HEK293T (cell line): ENCODE data around the gene ADAMTSL2.
A peak's percentile ranks its signal among the peaks of the same experiment; 100 is the strongest.

Experiments used
- CTCF ChIA-PET: fragments of 350-600 bp; formaldehyde crosslinking; extraction: SDS; loops from one replicate; lab custom pipeline; 2021; ENCODE audit warnings: antibody characterized with exemption, inconsistent platforms; lab: Yijun Ruan, JAX
- POLR2A ChIA-PET: fragments of 350-600 bp; formaldehyde crosslinking; extraction: SDS; loops from one replicate; lab custom pipeline; 2020; ENCODE audit warnings: antibody characterized with exemption, inconsistent platforms; lab: Yijun Ruan, JAX
- DNase-seq: peaks from one replicate; pipeline ENCODE4 v3.0.0; 2012; ENCODE audit warnings: mixed read lengths; ENCODE audit errors: extremely low spot score
- ARNT ChIP-seq: fragments of 450-650 bp; IDR thresholded peaks from 2 replicates; pipeline ENCODE4 v1.6.1; 2017; ENCODE audit warnings: mild to moderate bottlenecking
- BHLHE40 ChIP-seq: fragments of 450-650 bp; IDR thresholded peaks from 2 replicates; pipeline ENCODE4 v1.6.1; 2016; ENCODE audit warnings: mild to moderate bottlenecking, moderate library complexity, borderline replicate concordance
- CTBP1 ChIP-seq: fragments of 450-650 bp; IDR thresholded peaks from 2 replicates; pipeline ENCODE4 v1.6.1; 2016; ENCODE audit warnings: borderline replicate concordance
- ELF4 ChIP-seq: fragments of 450-650 bp; IDR thresholded peaks from 2 replicates; pipeline ENCODE4 v1.6.1; 2017; ENCODE audit warnings: antibody characterized with exemption
- FOXA1 ChIP-seq: fragments of 450-650 bp; IDR thresholded peaks from 2 replicates; pipeline ENCODE4 v1.6.1; 2016; ENCODE audit warnings: mild to moderate bottlenecking
- FOXK2 ChIP-seq: fragments of 450-650 bp; IDR thresholded peaks from 2 replicates; pipeline ENCODE4 v1.6.1; 2016; ENCODE audit warnings: mild to moderate bottlenecking
- FOXM1 ChIP-seq: fragments of 450-650 bp; IDR thresholded peaks from 2 replicates; pipeline ENCODE4 v1.6.1; 2017; ENCODE audit warnings: mild to moderate bottlenecking, borderline replicate concordance
- HDGF ChIP-seq: fragments of 450-650 bp; IDR thresholded peaks from 2 replicates; pipeline ENCODE4 v1.6.1; 2017; ENCODE audit warnings: antibody characterized with exemption, borderline replicate concordance
- L3MBTL2 ChIP-seq: fragments of 450-650 bp; conservative IDR thresholded peaks from 2 replicates; pipeline ENCODE4 v1.6.1; 2016; ENCODE audit warnings: mild to moderate bottlenecking
- LEF1 ChIP-seq: fragments of 450-650 bp; IDR thresholded peaks from 2 replicates; pipeline ENCODE4 v1.6.1; 2017; ENCODE audit warnings: mild to moderate bottlenecking, borderline replicate concordance
- NFRKB ChIP-seq: fragments of 450-650 bp; IDR thresholded peaks from 2 replicates; pipeline ENCODE4 v1.6.1; 2016; ENCODE audit warnings: mild to moderate bottlenecking, moderate library complexity
- PKNOX1 ChIP-seq: fragments of 450-650 bp; IDR thresholded peaks from 2 replicates; pipeline ENCODE4 v1.6.1; 2016
- SP1 ChIP-seq: fragments of 450-650 bp; IDR thresholded peaks from 2 replicates; pipeline ENCODE4 v1.6.1; 2017
- SUZ12 ChIP-seq: fragments of 450-650 bp; IDR thresholded peaks from 2 replicates; pipeline ENCODE4 v1.6.1; 2016; ENCODE audit warnings: mild to moderate bottlenecking
- TARDBP ChIP-seq: fragments of 450-650 bp; IDR thresholded peaks from 2 replicates; pipeline ENCODE4 v1.6.1; 2016
- ZNF384 ChIP-seq: fragments of 450-650 bp; IDR thresholded peaks from 2 replicates; pipeline ENCODE4 v1.6.1; 2016

Gene ADAMTSL2

DNA sequence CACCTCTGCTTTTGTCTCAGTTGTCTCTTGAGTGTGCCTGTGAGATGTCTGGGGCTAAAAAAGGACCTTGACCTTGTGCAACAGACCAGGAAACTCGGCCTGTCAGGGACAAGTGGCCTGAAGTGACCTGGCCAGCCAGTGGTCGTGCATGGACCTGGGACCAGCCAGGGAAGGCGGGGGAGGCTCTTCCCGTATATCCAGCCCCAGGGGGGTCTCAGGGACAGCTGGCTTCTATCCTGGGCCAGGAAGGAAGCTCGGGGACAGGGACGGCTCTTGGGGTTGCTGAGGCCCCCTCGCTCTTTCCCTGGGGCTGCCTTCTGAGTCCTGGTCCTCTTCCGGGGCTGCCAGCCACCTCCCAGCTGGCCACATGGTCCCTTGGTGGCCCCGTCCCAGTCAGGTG lies 3.2 kb upstream of the ADAMTSL2 start:
- ChIA-PET CTCF (no interaction called here), POLR2A (no interaction called here)
- TF ChIP-seq SP1 (no peak), L3MBTL2 (no peak), HDGF (no peak), LEF1 (no peak), CTBP1 (no peak), PKNOX1 (no peak), NFRKB (no peak), FOXA1 (no peak), BHLHE40 (no peak), SUZ12 (no peak), FOXM1 (no peak), ZNF384 (no peak), ARNT (no peak), ELF4 (no peak), TARDBP (no peak), FOXK2 (no peak)
- DNase-seq, result no peak

DNA sequence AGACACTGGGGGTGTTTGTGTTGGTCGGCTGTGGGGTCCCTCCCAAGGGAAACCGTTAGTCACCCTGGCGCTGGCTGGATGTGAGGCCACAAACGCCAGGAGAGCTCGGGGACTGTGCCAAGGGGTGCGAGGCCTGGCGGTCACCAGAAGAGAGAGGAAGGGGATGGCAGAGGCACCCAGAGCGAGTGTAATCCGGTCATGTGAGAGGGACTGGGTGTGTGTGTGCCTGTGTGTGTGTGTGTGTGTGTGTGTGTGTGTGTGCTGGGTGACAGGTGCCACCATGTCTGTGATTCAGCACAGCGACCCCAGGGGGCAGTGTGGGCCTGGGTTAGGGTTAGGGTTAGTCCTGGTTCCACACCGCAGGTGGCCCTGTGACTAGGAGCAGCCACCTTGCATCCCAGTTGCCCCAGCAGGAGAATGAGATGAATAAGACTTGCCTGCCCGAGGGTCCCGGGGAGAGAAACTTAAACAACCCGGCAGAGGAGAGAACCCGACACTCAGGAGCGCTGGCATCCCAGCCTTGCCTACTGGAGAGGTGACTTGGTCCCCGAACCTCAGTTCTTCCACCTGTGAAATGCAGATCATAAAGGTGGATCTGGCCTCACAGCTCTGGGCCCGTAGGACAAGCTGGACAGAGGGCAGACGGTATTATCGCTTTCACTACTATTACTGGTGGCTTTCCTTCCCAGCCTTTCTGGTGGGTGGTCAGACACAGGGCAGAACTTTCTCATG lies 1.4 kb upstream of the ADAMTSL2 start:
- peak; percentile 80 for DNase-seq
- TF ChIP-seq NFRKB (no peak), LEF1 (no peak), SUZ12 (no peak), FOXK2 (no peak), FOXA1 (no peak), BHLHE40 (no peak), PKNOX1 (no peak; the same call in 1 of the 2 replicates), FOXM1 (no peak), HDGF (no peak)
- ChIA-PET POLR2A (no interaction called here), CTCF (interaction anchor here (1.4 kb wide), 1 partner anchor 194 kb away, joined by 7 read pairs; no protein-coding TSS in a partner anchor)

DNA sequence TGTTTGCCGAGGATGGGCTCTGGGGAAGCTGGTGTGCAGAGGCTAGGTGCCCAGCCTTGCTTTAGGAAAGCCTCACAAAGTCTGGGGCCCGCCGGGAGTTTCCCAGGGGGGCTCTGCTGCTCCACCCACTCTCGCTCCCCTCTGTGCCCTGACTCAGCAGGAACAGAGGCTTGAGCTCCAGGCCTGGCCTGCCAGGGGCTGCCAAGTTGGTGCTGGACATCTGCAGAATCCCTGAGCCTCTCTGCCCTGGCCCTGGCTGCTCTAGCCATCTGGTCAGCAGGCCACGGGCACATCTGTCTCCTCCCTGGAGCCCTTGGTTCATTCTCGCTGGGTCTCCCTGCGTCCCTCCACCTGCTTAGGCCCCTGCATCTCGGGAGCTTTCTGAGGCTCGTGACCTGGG lies 647 bp upstream of the ADAMTSL2 start:
- ChIA-PET POLR2A (no interaction called here), CTCF (interaction anchor here (0.6 to 1.4 kb wide), 2 partner anchors 193 to 234 kb away, joined by 3 to 7 read pairs; no protein-coding TSS in a partner anchor)
- no peak for DNase-seq
- TF ChIP-seq NFRKB (no peak), ELF4 (no peak), ARNT (no peak), FOXK2 (no peak), LEF1 (no peak), HDGF (no peak), CTBP1 (no peak), FOXM1 (no peak), TARDBP (no peak), SUZ12 (no peak), FOXA1 (no peak)

- ChIA-PET CTCF (no interaction called here), POLR2A (no interaction called here)
- no peak for DNase-seq
- TF ChIP-seq HDGF, result no peak
- TF ChIP-seq L3MBTL2, result no peak
- no peak for TF ChIP-seq ARNT
- TF ChIP-seq SP1, result no peak
- TF ChIP-seq BHLHE40, result no peak
- TF ChIP-seq TARDBP, result no peak
- no peak for TF ChIP-seq ELF4
- no peak for TF ChIP-seq SUZ12
- no peak for TF ChIP-seq ZNF384
- TF ChIP-seq PKNOX1, result no peak
- no peak for TF ChIP-seq FOXM1
- TF ChIP-seq FOXK2, result no peak
- TF ChIP-seq FOXA1, result no peak
- no peak for TF ChIP-seq LEF1
- TF ChIP-seq CTBP1, result no peak
- TF ChIP-seq NFRKB, result no peak
Observed at GRCh38 chr9:133535306-133535877, 888 bp downstream of the ADAMTSL2 start.

- no peak for TF ChIP-seq ARNT
- TF ChIP-seq ZNF384, result no peak
- no peak for TF ChIP-seq LEF1
- no peak for TF ChIP-seq CTBP1
- TF ChIP-seq TARDBP, result no peak
- no peak for TF ChIP-seq FOXK2
- no peak for TF ChIP-seq HDGF
- no peak for TF ChIP-seq SUZ12
- no peak for TF ChIP-seq SP1
- TF ChIP-seq FOXM1, result no peak
- TF ChIP-seq L3MBTL2, result no peak
- no peak for TF ChIP-seq NFRKB
- no peak for TF ChIP-seq ELF4
- TF ChIP-seq BHLHE40, result no peak
- TF ChIP-seq FOXA1, result no peak
- no peak for TF ChIP-seq PKNOX1
- DNase-seq, result no peak
- POLR2A ChIA-PET, result no interaction called here
- CTCF ChIA-PET, result no interaction called here
Observed at GRCh38 chr9:133536080-133536479, 1.6 kb downstream of the ADAMTSL2 start.
